Measurements from ENCODE around the gene DAPP1. TPM values are rescaled to one million over a fixed set of nuclear protein-coding genes. Genes with fewer than 3 reads are reported as not detected.

The DAPP1 gene
- total RNA-seq, 2 experiments from 2014 or later: 55.7 to 71.9 TPM

GRCh38 chr4:99872570-99872969, 55.9 kb downstream of the DAPP1 start:
- H3K4me1 ChIP-seq (ENCODE audit: insufficient read depth, low read length, poor library complexity, severe bottlenecking): no peaks in the 10 kb centered on the region
- BruUV-seq (replicated peaks): no TSS peak
- H2AFZ ChIP-seq (ENCODE audit: low read length): no peak overlapping the region
- H3K4me3 ChIP-seq (ENCODE audit: low read depth, low read length, poor library complexity, severe bottlenecking): no peak overlapping the region
- no peaks in the 10 kb centered on the region for H4K20me1 ChIP-seq (ENCODE audit: insufficient read depth, low read length)
- no peak overlapping the region for H3K27ac ChIP-seq (ENCODE audit: low read depth, low read length, poor library complexity, severe bottlenecking)
- TF ChIP-seq EZH2phosphoT487 (IDR thresholded peaks at IDR 0.05; ENCODE audit: borderline replicate concordance, low read depth, low read length) (no peak), CTCF (conservative IDR thresholded peaks at IDR 0.05; ENCODE audit: low read length) (no peak)
- peaks cover 66% of the 10 kb centered on the region for H3K36me3 ChIP-seq (ENCODE audit: insufficient read depth, low read length)
- DNase-seq (ENCODE audit: low spot score): no peak
- no peaks in the 10 kb centered on the region for H3K9me3 ChIP-seq (ENCODE audit: low read length)
- no peak overlapping the region for H3K4me2 ChIP-seq (ENCODE audit: low read length)
- CTCF ChIA-PET (ENCODE audit: unreplicated experiment): no interaction called here
- no peaks in the 10 kb centered on the region for H3K79me2 ChIP-seq (ENCODE audit: insufficient read depth, low read depth, low read length)
- POLR2A ChIA-PET: no interaction called here
- no peaks in the 10 kb centered on the region for H3K9me2 ChIP-seq (ENCODE audit: insufficient read depth, low read length)
- intact Hi-C loops (cut with micrococcal nuclease; ENCODE audit: unreplicated experiment): no loop called here

GRCh38 chr4:99875071-99875470, 58.4 kb downstream of the DAPP1 start:
- POLR2A ChIA-PET: interaction anchor here (1.5 kb wide), 1 partner anchor 29 kb away, joined by 4 read pairs; no protein-coding TSS in a partner anchor
- Histone ChIP-seq H3K4me1 (ENCODE audit: insufficient read depth, low read length, poor library complexity, severe bottlenecking) (no peaks in the 10 kb centered on the region), H4K20me1 (ENCODE audit: insufficient read depth, low read length) (no peaks in the 10 kb centered on the region), H3K27ac (ENCODE audit: low read depth, low read length, poor library complexity, severe bottlenecking) (no peak overlapping the region), H3K4me3 (ENCODE audit: low read depth, low read length, poor library complexity, severe bottlenecking) (no peak overlapping the region), H3K36me3 (ENCODE audit: insufficient read depth, low read length) (peaks cover 61% of the 10 kb centered on the region), H3K9me3 (ENCODE audit: low read length) (no peaks in the 10 kb centered on the region), H2AFZ (ENCODE audit: low read length) (no peak overlapping the region), H3K9me2 (ENCODE audit: insufficient read depth, low read length) (no peaks in the 10 kb centered on the region), H3K79me2 (ENCODE audit: insufficient read depth, low read depth, low read length) (no peaks in the 10 kb centered on the region), H3K4me2 (ENCODE audit: low read length) (no peak overlapping the region)
- BruUV-seq (replicated peaks): no TSS peak
- CTCF ChIA-PET (ENCODE audit: unreplicated experiment): no interaction called here
- no peak for TF ChIP-seq CTCF (conservative IDR thresholded peaks at IDR 0.05; ENCODE audit: low read length)
- no peak for TF ChIP-seq EZH2phosphoT487 (IDR thresholded peaks at IDR 0.05; ENCODE audit: borderline replicate concordance, low read depth, low read length)
- DNase-seq (ENCODE audit: low spot score): no peak
- intact Hi-C loops (cut with micrococcal nuclease; ENCODE audit: unreplicated experiment): no loop called here

GRCh38 chr4:99876946-99877345, 60.3 kb downstream of the DAPP1 start:
- Histone ChIP-seq H3K4me2 (ENCODE audit: low read length) (no peak overlapping the region), H3K36me3 (ENCODE audit: insufficient read depth, low read length) (peaks cover 63% of the 10 kb centered on the region), H3K27ac (ENCODE audit: low read depth, low read length, poor library complexity, severe bottlenecking) (no peak overlapping the region), H4K20me1 (ENCODE audit: insufficient read depth, low read length) (no peaks in the 10 kb centered on the region), H3K4me1 (ENCODE audit: insufficient read depth, low read length, poor library complexity, severe bottlenecking) (no peaks in the 10 kb centered on the region), H3K9me2 (ENCODE audit: insufficient read depth, low read length) (no peaks in the 10 kb centered on the region), H3K4me3 (ENCODE audit: low read depth, low read length, poor library complexity, severe bottlenecking) (no peak overlapping the region), H2AFZ (ENCODE audit: low read length) (no peak overlapping the region), H3K9me3 (ENCODE audit: low read length) (no peaks in the 10 kb centered on the region), H3K79me2 (ENCODE audit: insufficient read depth, low read depth, low read length) (no peaks in the 10 kb centered on the region)
- BruUV-seq (replicated peaks): no TSS peak
- DNase-seq (ENCODE audit: low spot score): no peak
- no peak for TF ChIP-seq CTCF (conservative IDR thresholded peaks at IDR 0.05; ENCODE audit: low read length)
- TF ChIP-seq EZH2phosphoT487 (IDR thresholded peaks at IDR 0.05; ENCODE audit: borderline replicate concordance, low read depth, low read length): no peak
- CTCF ChIA-PET (ENCODE audit: unreplicated experiment): no interaction called here
- intact Hi-C loops (cut with micrococcal nuclease; ENCODE audit: unreplicated experiment): no loop called here
- POLR2A ChIA-PET: no interaction called here
